K562 (cell line): Measurements from ENCODE around the gene TLCD5. TPM values are rescaled to one million over a fixed set of nuclear protein-coding genes. Genes with fewer than 3 reads are reported as not detected.
A peak's percentile ranks its signal among the peaks of the same experiment; 100 is the strongest.

ENCODE experiments used
- ARNT ChIP-seq, 2 experiments: fragments of 450-650 bp; IDR thresholded peaks; 2 replicates each; pipeline ENCODE4 v1.6.1; 2016; ENCODE audit warnings: mild to moderate bottlenecking in 1 of 2
- ASH1L ChIP-seq: fragments of 450-650 bp; IDR thresholded peaks from 2 replicates; pipeline ENCODE4 v1.6.1; 2018; ENCODE audit warnings: borderline replicate concordance, mild to moderate bottlenecking, low read depth; ENCODE audit not compliant: partially characterized antibody
- C11orf30 ChIP-seq: fragments of 450-650 bp; IDR thresholded peaks from 2 replicates; pipeline ENCODE4 v1.6.1; 2016; ENCODE audit warnings: low read depth, mild to moderate bottlenecking
- DIDO1 ChIP-seq: fragments of 450-650 bp; IDR thresholded peaks from 2 replicates; pipeline ENCODE4 v1.6.1; 2016; ENCODE audit warnings: low read depth, missing biosample characterization, missing genetic modification characterization
- FOSL1 ChIP-seq: fragments of 200-800 bp; sonication (Bioruptor generic); conservative IDR thresholded peaks from 2 replicates; pipeline ENCODE4 v1.6.1; 2016; ENCODE audit warnings: missing genetic modification characterization, missing compliant biosample characterization
- FOXJ2 ChIP-seq: fragments of 200-800 bp; sonication (Bioruptor generic); IDR thresholded peaks from 2 replicates; pipeline ENCODE4 v1.6.1; 2016; ENCODE audit warnings: missing genetic modification characterization, missing compliant biosample characterization
- GABPB1 ChIP-seq: sonication (generic); formaldehyde crosslinking; IDR thresholded peaks from 2 replicates; pipeline ENCODE4 v1.8.0; 2022; ENCODE audit warnings: mild to moderate bottlenecking, missing genetic modification reagents
- GATA2 ChIP-seq: sonication (generic); formaldehyde crosslinking; IDR thresholded peaks from 2 replicates; pipeline ENCODE4 v1.4.0; 2020; ENCODE audit warnings: mild to moderate bottlenecking, missing genetic modification reagents
- HCFC1 ChIP-seq: IDR thresholded peaks from 2 replicates; pipeline ENCODE4 v1.6.1; 2012; ENCODE audit warnings: low read depth, low read length, improper control_type of control experiment
- HDAC8 ChIP-seq: fragments of 450-650 bp; IDR thresholded peaks from 2 replicates; pipeline ENCODE4 v1.6.1; 2016; ENCODE audit warnings: mild to moderate bottlenecking, missing genetic modification characterization, moderate library complexity, missing compliant biosample characterization
- KDM2B ChIP-seq: fragments of 250-450 bp; sonication (Bioruptor Pico); IDR thresholded peaks from 2 replicates; pipeline ENCODE4 v1.8.0; 2021; ENCODE audit warnings: mild to moderate bottlenecking, moderate library complexity
- MEF2D ChIP-seq: conservative IDR thresholded peaks from 2 replicates; pipeline ENCODE4 v1.6.1; 2016; ENCODE audit warnings: low read depth, missing genetic modification characterization, missing compliant biosample characterization
- NCOA6 ChIP-seq: fragments of 450-650 bp; IDR thresholded peaks from 2 replicates; pipeline ENCODE4 v1.6.1; 2017; ENCODE audit warnings: mild to moderate bottlenecking
- NFE2 ChIP-seq: IDR thresholded peaks from 2 replicates; pipeline ENCODE4 v1.6.1; 2014; ENCODE audit warnings: antibody characterized with exemption, low read depth
- PCBP2 ChIP-seq: fragments of 200-400 bp; formaldehyde crosslinking; IDR thresholded peaks from 2 replicates; pipeline ENCODE4 v1.6.1; 2018; ENCODE audit warnings: low read length, low read depth, mild to moderate bottlenecking, moderate library complexity; ENCODE audit not compliant: poor library complexity, severe bottlenecking
- PKNOX1 ChIP-seq: fragments of 450-650 bp; IDR thresholded peaks from 2 replicates; pipeline ENCODE4 v1.6.1; 2016
- RBFOX2 ChIP-seq: fragments of 200-400 bp; formaldehyde crosslinking; IDR thresholded peaks from 2 replicates; pipeline ENCODE4 v1.6.1; 2017; ENCODE audit warnings: low read depth, mild to moderate bottlenecking, low read length, moderate library complexity
- RBM34 ChIP-seq: fragments of 200-400 bp; formaldehyde crosslinking; IDR thresholded peaks from 2 replicates; pipeline ENCODE4 v1.6.1; 2018; ENCODE audit warnings: low read length, borderline replicate concordance; ENCODE audit not compliant: insufficient read depth
- RFX5 ChIP-seq: IDR thresholded peaks from 2 replicates; pipeline ENCODE4 v1.6.1; 2011; ENCODE audit warnings: low read depth, mild to moderate bottlenecking, improper control_type of control experiment, low read length
- SMAD4 ChIP-seq: fragments of 250-450 bp; sonication (Bioruptor Pico); conservative IDR thresholded peaks from 2 replicates; pipeline ENCODE4 v1.8.0; 2021; ENCODE audit warnings: inconsistent platforms, mild to moderate bottlenecking, moderate library complexity
- ZKSCAN1 ChIP-seq: fragments of 150-350 bp; IDR thresholded peaks from 2 replicates; pipeline ENCODE4 v1.6.1; 2016; ENCODE audit warnings: low read depth, low read length
- polyA plus RNA-seq, 8 experiments: library from polyadenylated mRNA; depleted of rRNA in 4 of 8; stranded (reverse) in 5 of 8; unstranded in 3 of 8; fragments of >200 nt; fragmentation: Nextera tagmentation in 2 of 8; fragmentation: Illumina TruSeq in 1 of 8; extraction: Ambion mirVana in 2 of 8; extraction: Trizol in 1 of 8; gene quantifications; 2 replicates each; pipeline versions ENCODE4 v1.2.1 to v1.2.3, GENCODE V29; 2011 to 2014; ENCODE audit warnings: inconsistent platforms in 1 of 8, missing spikeins in 1 of 8
- total RNA-seq, 7 experiments: library from RNA; depleted of rRNA in 6 of 7; stranded (reverse); fragments of >200 nt in 6 of 7; fragmentation: Illumina TruSeq in 2 of 7; extraction: Trizol in 2 of 7; gene quantifications; 2 replicates each; pipeline versions ENCODE4 v1.2.1 to v1.2.3, GENCODE V29; 2011 to 2021; ENCODE audit warnings: low replicate concordance in 1 of 7
- TF ChIP-seq, protein P1 (sequence below): fragments of 250-450 bp; sonication (Bioruptor Pico); IDR thresholded peaks from 2 replicates; pipeline ENCODE4 v1.5.0; 2021; ENCODE audit warnings: mild to moderate bottlenecking, moderate library complexity
- TF ChIP-seq, protein P2 (sequence below): fragments of 200-800 bp; sonication (Bioruptor generic); IDR thresholded peaks from 2 replicates; pipeline ENCODE4 v1.6.1; 2017; ENCODE audit warnings: missing genetic modification characterization, missing compliant biosample characterization

Gene TLCD5
- total and polyA plus RNA-seq, 9 of the 15 experiments (the other 6 are each of a cell fraction or from before 2014, with no cell fraction given), result 0.94 to 5.1 (median 1.6) TPM

GRCh38 chr11:120339394-120339890, 14.3 kb downstream of the TLCD5 start (continued):
- TF ChIP-seq, protein P1, sequence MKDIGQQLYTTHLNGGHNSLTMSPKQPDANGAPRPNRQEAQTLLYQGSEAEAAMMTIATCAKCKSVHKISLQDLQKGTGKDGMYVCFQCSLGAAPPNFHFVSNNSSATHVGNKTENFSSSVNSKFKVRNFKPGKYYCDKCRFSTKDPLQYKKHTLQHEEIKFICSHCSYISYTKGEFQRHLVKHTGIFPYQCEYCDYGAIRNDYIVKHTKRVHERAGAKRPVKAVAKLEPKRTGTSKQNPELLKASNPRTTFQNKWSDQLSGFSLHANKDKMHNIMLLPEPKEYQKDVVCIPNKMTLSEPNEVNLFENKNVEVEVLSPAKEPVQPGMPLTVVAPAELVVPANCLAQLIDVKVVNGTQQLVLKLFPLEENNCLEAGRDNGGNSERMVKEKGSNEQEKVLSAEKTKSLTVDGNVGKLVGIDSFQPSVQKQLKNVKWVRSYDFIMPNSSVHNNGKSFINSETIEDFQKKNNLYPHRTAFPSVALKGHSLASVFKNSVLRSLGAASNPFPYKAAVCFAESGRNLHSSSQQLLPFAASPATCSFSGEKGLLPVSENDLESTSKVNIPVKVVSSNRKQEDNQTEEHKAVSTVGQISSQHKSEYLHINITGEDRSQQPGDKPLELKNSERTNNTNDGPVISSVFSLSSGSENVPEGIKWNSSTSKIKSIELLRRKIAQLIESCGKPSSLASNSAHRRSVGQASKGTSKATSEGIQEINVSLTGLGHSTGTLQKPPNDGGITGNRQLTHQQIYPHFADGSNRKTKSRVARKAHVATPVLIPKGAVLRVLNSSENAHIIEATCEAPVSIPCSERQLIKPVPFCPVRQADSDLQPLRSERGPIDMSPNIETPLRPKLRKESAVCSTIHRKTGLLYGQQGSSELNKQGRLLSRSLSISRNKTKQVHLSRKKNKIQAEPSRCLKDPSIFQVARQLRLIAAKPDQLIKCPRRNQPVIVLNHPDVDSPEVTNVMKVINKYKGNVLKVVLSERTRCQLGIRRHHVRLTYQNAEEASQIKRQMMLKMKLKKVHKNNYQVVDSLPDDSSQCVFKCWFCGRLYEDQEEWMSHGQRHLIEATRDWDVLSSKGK, result no peak
- TF ChIP-seq ARNT (IDR thresholded peaks at IDR 0.05), result peak; percentile 19 to 75; a peak in 1 of 4 replicates
- TF ChIP-seq ZKSCAN1, result 0 out of 2 replicates have a peak, but pooled peaks have one; percentile 12
- no peak for TF ChIP-seq HDAC8 (tag)
- TF ChIP-seq HCFC1, result 0 out of 2 replicates have a peak, but pooled peaks have one; percentile 11
- no peak for TF ChIP-seq DIDO1 (tag)
- TF ChIP-seq SMAD4, result peak; percentile 95
- TF ChIP-seq, protein P2, sequence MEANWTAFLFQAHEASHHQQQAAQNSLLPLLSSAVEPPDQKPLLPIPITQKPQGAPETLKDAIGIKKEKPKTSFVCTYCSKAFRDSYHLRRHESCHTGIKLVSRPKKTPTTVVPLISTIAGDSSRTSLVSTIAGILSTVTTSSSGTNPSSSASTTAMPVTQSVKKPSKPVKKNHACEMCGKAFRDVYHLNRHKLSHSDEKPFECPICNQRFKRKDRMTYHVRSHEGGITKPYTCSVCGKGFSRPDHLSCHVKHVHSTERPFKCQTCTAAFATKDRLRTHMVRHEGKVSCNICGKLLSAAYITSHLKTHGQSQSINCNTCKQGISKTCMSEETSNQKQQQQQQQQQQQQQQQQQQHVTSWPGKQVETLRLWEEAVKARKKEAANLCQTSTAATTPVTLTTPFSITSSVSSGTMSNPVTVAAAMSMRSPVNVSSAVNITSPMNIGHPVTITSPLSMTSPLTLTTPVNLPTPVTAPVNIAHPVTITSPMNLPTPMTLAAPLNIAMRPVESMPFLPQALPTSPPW, result peak; percentile 52
- TF ChIP-seq ASH1L, result no peak
- TF ChIP-seq C11orf30, result peak; percentile 61
- TF ChIP-seq PCBP2, result no peak
- no peak for TF ChIP-seq NCOA6
- TF ChIP-seq RFX5, result no peak
- TF ChIP-seq NFE2, result peak; percentile 34; the same call in 1 of the 2 replicates
- TF ChIP-seq GABPB1 (CRISPR knock-in tag), result no peak
- peak; percentile 38; the same call in 1 of the 2 replicates for TF ChIP-seq FOSL1 (tag)
- TF ChIP-seq RBM34, result no peak
- peak; percentile 52; the same call in 1 of the 2 replicates for TF ChIP-seq PKNOX1
- TF ChIP-seq GATA2, result peak; percentile 88
- peak; percentile 59; the same call in 1 of the 2 replicates for TF ChIP-seq FOXJ2
- peak; percentile 54 for TF ChIP-seq RBFOX2
- no peak for TF ChIP-seq KDM2B (CRISPR knock-in tag)
- TF ChIP-seq MEF2D (tag), result peak; percentile 72; the same call in 1 of the 2 replicates
